CD1c-positive myeloid dendritic cell (primary cell): ENCODE measurements around the gene ATP1B3.

Experiments
- DNase-seq: peaks from one replicate; pipeline ENCODE4 v3.0.0-alpha.2; 2016; ENCODE audit errors: extremely low spot score

The ATP1B3 gene

GRCh38 chr3:141860766-141861513 is 15.5 kb upstream of the ATP1B3 start:
- DNase-seq: no peak

- DNase-seq: no peak
These were observed 14.1 kb upstream of the ATP1B3 start for GRCh38 chr3:141862279-141862816.

- DNase-seq: peak; percentile 90
These were observed 13.0 kb upstream of the ATP1B3 start for GRCh38 chr3:141863491-141863890.

GRCh38 chr3:141864281-141864970 is 12.0 kb upstream of the ATP1B3 start:
- DNase-seq: peak; percentile 80

GRCh38 chr3:141865101-141865500 is 11.3 kb upstream of the ATP1B3 start:
- no peak for DNase-seq

- DNase-seq: no peak
These were observed 6.3 kb upstream of the ATP1B3 start for GRCh38 chr3:141870091-141870687.

GRCh38 chr3:141875374-141875892 is 1.0 kb upstream of the ATP1B3 start:
- DNase-seq: peak; percentile 91

GRCh38 chr3:141875893-141876380 is 506 bp upstream of the ATP1B3 start:
- peak; percentile 92 for DNase-seq

GRCh38 chr3:141876891-141877621 is 613 bp downstream of the ATP1B3 start:
- DNase-seq: peak; percentile 87

GRCh38 chr3:141877911-141878310 is 1.5 kb downstream of the ATP1B3 start:
- DNase-seq: peak; percentile 18

- peak; percentile 33 for DNase-seq
These were observed 1.9 kb downstream of the ATP1B3 start for GRCh38 chr3:141878326-141878725.

GRCh38 chr3:141878817-141879216 is 2.4 kb downstream of the ATP1B3 start:
- DNase-seq: no peak

- DNase-seq: no peak
These were observed 5.3 kb downstream of the ATP1B3 start for GRCh38 chr3:141881702-141882101.

- DNase-seq: no peak
These were observed 10.6 kb downstream of the ATP1B3 start for GRCh38 chr3:141887051-141887450.

- DNase-seq: peak; percentile 20
These were observed 12.1 kb downstream of the ATP1B3 start for GRCh38 chr3:141888548-141888947.

GRCh38 chr3:141894524-141895176 is 18.2 kb downstream of the ATP1B3 start:
- DNase-seq: peak; percentile 38

- no peak for DNase-seq
These were observed 19.3 kb downstream of the ATP1B3 start for GRCh38 chr3:141895731-141896130.

- no peak for DNase-seq
These were observed 22.5 kb downstream of the ATP1B3 start for GRCh38 chr3:141898908-141899307.

GRCh38 chr3:141900343-141900742 is 23.9 kb downstream of the ATP1B3 start:
- no peak for DNase-seq

- DNase-seq: no peak
These were observed 25.5 kb downstream of the ATP1B3 start for GRCh38 chr3:141901914-141902313.

GRCh38 chr3:141904203-141904602 is 27.8 kb downstream of the ATP1B3 start:
- DNase-seq: no peak
